Measurements from ENCODE around the gene EXD2.
"Not testable (repeated sequence)": the region's sequence is repeated elsewhere in the genome, so short reads cannot be mapped to it uniquely, and the experiment has no call there.

Gene EXD2

DNA sequence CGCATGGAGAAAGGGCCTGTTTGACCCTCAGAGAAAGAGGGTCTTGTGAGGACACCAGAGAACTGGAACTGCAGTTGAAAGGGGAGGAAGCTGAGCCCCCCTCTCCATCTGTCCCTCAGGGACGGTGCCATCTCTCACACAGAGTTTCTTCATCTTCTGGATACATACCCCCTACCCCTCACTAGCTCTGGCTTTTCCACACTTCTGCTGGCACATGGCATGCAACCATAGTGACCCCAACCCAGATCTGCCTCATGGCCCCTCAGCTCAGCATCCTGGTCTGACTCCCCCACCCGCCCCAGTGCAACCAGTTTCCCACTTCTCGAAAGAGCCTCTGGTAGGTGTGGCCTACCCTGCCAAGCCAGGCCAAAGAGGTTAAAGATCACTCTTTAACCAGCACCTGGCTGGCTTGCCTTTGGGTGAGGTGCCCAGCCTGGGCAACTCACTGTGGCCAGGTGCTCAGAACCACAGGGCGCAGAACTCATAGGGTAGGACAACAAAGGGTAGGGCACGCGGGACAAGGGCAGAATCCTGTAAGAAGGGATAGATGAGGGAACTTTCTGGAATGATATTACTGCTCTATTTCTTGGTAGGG, 94.5 kb downstream of the EXD2 start:
- DNase-seq: no peak

- DNase-seq: no peak
Observed at GRCh38 chr14:69287098-69288010, 96.1 kb downstream of the EXD2 start.

DNA sequence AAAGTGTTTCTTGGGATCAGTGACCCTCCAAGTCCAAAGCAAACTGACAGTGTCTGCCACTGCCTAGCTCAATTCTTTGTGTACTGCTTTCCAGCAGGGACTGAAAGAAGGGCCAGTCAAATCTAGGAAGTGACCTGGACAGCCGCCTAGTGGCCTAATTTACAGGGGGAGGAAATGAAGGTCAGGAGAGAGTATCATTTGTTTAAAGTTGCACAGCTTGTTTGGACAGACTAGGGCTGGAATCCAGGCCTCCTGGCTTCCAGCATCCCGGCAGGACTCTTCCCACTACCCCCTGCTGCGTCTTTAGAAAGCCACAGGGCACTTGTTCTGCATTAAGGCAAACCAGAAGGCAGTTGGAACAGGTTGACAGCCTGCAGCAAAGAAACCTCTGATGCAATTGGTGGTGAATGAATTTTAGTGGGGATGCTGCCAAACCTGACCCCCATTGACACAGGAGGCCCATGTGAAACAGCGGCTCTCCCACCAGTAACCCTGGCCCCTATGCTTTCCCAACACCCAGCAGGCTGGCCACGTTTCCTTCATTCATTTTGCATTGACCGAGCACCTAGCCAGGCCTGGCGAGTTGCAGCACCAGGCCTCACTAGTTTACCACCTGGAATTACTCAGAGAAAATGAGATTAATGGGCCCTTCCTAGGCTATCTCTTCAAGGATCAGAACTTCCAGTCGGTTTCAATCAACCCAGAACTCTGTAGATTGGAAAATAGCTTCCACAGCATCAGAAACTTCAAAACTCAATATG, 96.9 kb downstream of the EXD2 start:
- DNase-seq: no peak

GRCh38 chr14:69288956-69289705, 97.8 kb downstream of the EXD2 start:
- no peak for DNase-seq

DNA sequence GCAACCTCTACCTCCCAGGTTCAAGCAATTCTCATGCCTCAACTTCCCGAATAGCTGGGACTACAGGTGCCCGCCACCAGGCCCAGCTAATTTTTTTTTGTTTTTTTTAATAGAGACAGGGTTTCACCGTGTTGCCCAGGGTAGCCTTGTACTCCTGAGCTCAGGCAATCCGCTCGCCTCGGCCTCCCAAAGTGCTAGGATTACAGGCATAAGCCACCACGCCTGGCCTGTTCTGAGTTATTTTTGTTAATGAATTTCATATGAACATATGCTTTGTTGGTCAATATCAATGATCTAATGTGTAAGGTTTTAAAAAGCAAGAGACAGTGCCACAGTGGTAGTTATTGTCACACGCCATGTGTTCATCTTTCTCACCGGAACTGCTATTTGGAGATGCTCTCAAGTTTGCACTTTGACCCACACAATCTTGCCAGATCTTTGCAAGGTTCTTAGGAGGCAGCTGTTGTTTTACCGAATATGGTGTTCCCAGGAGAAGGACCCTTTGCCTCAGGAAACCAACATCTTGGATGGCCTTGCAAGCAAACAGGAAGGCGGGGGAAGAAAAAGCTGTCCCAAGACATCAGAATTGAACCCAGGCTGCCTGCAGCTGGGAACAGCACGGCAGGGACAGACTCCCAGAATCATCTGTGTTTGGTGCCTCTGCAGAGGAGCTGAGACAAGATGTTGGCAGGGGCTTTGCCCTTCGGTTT, 98.7 kb downstream of the EXD2 start:
- DNase-seq: no peak

DNA sequence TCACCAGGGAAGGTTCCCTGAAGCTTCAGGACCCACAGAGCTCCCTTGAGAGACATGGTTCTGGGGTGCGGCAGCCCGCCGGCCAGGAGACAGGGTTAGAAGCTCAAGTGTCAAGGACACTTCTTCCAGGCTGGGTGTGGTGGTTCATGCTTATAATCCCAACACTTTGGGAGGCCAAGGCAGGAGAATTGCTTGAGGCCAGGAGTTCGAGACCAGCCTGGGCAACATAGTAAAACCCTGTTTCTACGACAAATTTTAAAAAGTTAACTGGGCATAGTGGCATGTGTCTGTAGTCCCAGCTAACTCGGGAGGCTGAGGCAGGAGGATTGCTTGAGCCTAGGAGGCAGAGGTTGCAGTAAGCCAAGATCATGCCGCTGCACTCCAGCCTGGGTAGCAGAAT, 99.6 kb downstream of the EXD2 start:
- not testable (repeated sequence) for DNase-seq

- no peak for DNase-seq
Observed at GRCh38 chr14:69291396-69291795, 100.1 kb downstream of the EXD2 start.

GRCh38 chr14:69291891-69292561, 100.7 kb downstream of the EXD2 start:
- no peak for DNase-seq

Data from NCI-H2081 treated with DMSO at 0.1 percent for 48 hours (cell line).